HG02970 (cell line): ENCODE data around the gene LPGAT1.
"Not testable (repeated sequence)": the region's sequence is repeated elsewhere in the genome, so short reads cannot be mapped to it uniquely, and the experiment has no call there.

Experiments used
- ATAC-seq: cut with Tn5 transposase; IDR thresholded peaks from one replicate; pipeline ENCODE4 v1.9.1; 2021; ENCODE audit warnings: mild to moderate bottlenecking, moderate library complexity, moderate number of reproducible peaks; ENCODE audit not compliant: unreplicated experiment, low FRiP score

Gene LPGAT1

DNA sequence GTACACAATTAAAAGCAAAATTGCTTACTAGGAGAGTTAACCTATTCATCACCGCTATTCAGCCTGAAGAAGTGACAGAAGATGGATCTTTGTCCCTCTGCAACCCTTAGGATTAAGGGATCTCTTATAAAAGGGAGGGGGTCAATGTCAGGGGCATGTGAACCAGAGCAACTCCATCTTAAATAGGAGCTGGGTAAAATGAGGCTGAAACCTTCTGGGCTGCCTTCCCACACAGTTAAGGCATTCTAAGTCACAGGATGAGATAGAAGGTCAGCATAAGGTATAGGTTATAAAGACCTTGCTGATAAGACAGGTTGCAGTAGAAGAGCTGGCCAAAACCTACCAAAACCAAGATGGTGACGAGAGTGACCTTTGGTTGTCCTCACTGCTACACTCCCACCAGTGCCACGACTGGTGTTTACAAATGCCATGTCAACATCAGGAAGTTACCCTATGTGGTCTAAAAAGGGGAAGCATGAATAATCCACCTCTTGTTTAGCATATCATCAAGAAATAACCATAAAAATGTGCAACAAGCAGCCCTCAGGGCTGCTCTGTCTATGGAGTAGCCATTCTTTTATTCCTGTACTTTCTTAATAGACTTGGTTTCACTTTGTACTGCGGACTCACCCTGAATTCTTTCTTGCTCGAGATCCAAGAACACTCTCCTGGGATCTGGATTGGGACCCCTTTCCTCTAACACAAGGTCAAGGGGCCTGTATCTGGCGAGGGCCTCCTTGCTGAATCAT, 119.8 kb downstream of the LPGAT1 start:
- no peak for ATAC-seq

DNA sequence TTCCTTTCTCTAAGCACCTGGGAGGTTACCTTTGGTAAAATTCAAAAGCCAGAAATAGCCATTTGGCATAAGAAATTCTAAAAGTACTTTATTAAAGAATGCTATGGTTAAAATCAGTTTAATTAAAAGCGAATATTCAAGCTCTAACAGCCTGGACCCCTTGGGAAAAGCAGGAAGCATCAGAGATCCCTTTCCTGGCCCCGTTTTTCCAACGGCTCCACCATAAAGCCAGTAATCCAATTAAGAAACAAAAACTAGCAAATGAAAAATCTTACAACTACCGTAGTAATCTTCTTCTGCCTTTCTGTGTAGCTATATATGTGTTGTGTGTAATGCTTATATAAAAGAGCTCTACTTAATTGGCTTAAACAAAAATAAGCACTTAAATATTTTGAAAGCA, 121.6 kb downstream of the LPGAT1 start:
- no peak for ATAC-seq

DNA sequence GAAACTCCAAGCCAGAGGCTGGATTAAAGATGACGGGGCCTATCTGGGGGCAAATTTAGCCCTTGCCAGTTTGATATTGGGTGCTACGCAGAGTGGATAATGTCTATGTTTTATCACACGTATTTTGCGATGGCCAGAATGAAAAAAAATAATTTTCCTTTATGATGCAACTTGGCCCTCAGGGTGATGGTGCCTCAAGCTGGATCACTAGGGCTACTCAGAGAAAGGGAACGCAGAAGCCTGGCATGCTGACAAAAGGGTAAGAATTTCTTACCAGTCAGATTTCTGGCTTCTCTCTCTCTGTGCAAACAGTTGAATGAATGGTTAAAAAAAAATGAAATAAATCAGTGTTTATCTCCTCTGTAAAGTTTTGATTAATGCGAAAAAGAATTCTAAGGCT, 122.6 kb downstream of the LPGAT1 start:
- no peak for ATAC-seq

DNA sequence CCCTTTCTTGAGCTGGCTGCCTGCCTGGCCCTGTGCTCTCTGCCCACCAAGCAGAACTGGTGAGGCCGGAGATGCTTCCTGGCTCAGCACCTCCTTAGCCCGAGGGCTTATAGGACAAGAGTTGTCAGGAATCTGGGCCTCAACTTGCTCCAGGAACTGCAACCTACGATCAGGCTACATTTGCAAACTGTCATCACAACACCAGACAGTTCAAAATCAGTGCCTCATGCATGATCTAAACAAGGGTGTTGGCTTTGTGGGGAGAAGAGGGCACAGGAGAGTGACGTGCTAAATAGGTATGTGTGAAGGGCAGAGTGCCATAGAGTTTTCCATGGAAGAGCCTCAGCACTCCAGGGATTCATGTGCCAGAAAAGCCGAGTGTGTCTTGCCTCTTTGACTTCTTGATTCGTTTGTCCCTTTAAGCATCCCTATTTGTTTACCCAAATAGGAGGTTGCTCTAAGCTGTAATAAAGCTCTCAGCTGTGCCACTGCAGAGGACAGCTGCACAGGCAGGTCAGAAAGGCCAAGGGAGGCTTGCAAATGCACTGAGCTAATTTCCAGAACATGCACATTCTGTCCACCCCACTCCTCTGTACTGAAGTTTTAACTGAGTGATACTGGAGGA, 125.0 kb downstream of the LPGAT1 start:
- ATAC-seq, result no peak

DNA sequence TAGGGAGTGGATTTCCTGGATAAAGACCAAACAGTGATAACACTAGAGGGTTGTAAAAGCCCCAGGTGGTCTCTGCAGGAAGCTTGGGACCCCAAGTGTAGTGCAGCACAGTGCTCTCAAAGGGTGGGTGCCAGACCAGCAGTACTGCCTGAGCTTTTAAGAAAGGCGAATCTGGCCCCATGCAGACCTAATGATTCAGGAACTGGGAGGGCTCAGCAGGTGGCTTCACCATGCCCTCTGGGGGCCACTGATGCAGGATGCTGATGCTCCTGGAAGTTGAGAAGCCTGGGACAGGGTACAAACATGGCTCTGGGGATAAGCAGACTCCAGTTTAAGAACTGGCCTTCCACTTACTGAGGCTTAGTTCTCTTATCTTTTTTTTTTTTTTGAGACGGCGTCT, 126.0 kb downstream of the LPGAT1 start:
- no peak for ATAC-seq

DNA sequence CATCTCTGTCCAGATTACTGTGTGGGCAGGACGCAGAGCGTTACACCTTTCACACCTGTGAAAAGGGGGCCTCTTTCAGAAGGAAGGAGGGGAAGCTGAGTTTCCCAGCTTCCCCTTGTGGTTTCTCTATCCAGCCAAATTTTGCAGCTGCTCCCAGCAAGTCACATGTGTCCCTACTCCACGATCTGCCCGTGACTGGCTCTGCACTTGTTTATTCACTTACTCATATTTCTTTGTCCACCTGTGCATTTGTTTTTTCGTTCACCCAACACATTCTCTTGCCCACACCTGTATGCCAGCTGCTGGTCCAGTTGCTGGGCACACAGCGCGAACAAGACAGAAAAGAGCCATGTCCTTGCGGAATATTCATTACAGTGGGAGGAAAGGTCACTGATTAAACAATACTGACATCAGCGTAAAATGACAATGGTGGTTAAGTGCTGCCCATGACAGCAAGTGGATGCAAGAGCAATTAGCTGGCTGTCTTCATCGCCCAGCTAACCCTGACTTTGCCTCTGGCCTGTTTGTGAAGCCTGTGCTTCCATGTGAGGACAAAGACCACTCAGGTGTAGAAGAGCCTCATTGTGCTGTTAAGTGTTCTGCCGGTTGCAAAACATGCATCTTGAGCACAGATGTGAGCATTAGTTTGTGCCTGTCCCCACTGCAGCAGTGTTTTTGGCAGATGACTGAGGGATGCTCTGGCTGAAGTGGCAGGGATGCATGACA, 126.6 kb downstream of the LPGAT1 start:
- no peak for ATAC-seq

DNA sequence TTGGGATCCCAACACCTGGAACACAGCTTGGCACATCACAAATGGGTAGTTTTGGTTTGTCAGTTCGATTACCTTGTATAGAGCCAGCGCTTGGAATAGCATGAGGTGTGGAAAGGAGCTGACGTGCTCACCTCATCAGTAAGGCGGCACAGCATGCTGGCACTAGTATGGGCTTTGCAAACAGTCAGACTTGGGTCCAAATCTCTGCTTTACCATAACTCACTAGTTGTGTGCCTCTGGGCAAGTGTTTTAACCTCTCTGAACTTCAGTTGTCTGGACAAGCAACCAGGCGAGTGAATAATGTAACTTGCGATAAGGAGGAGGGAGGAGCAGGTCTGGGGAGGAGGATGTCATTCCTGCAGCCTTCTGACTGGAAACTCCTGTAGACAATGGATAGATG, 128.8 kb downstream of the LPGAT1 start:
- ATAC-seq, result no peak

DNA sequence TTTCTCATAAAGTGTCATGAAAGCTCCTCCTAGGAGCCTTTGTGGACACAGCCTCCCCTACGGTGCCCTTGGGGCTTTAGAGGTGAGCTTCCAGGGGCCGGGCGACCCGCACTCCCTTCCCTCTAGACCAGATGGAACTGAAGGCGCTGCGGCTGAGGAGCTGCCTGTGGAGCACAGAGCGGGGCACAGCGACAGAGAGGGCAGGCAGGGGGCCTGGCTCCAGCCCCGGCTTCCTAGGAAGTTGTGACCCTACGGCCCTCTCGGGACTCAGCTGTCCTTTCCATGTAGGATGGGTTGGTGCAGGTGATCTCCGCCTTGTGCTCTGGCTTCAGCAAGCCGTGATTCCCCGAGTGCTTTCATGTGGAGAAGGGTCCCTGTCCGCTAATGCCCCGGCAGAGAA, 131.5 kb downstream of the LPGAT1 start:
- no peak for ATAC-seq

DNA sequence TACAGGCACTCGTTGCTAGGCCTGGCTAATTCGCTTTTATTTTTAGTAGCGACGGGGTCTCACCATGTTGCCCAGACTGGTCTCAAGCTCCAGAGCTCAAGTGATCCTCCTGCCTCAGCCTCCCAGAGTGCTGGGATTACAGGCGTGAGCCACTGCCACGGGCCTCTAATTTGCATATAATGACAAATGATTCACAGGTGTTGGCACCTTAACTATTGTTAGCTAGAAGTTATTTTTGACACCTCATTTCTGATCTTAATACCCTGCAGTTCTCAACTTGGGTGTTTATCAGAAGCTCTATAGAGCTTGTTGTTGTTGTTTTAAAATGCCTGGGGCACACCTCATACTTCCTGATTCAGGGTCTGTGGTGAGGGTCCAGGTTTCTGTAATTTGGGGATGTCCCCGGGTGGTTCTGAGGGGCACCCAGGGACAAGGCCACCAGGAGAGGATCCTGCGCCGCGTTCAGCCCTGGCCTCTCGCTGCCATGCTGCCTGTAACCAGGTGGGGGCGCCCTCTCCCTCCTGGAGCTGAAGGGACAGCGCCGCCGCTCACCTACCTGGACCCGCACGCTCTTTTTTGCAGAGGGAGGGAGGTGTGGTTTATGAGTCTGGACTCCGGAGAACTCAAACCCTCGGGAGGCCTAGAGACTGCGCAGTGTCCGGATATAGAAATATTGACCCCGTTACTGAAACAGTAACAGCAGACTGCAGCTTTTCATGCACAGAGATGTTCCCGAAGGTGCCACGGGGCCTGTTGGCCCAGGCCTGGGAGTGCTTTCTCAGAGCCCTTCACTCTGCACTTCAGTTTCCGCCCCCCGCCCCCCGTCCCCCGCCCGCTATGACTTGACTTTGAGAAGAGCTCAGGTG, 132.2 kb downstream of the LPGAT1 start:
- ATAC-seq, result peak; percentile 52

DNA sequence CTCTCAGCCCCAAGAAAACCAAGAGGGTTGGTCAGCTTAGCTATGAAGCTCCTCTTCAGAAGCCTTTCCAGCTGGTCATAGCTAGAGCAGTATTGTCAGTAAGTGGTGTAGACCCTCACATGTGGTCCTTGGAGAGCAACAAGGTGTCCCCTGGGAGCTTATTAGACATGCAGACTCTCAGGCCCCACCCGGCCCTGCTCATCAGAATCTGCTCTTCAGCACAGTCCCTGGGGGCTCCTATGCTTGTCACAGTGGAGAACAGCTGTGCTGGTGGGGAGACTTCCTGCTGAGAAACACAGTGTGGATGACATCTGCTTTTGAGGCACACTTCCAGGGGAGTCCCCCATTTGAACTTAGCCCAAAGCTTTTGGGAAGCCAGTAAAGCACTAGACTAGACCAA, 133.2 kb downstream of the LPGAT1 start:
- ATAC-seq, result peak; percentile 78

DNA sequence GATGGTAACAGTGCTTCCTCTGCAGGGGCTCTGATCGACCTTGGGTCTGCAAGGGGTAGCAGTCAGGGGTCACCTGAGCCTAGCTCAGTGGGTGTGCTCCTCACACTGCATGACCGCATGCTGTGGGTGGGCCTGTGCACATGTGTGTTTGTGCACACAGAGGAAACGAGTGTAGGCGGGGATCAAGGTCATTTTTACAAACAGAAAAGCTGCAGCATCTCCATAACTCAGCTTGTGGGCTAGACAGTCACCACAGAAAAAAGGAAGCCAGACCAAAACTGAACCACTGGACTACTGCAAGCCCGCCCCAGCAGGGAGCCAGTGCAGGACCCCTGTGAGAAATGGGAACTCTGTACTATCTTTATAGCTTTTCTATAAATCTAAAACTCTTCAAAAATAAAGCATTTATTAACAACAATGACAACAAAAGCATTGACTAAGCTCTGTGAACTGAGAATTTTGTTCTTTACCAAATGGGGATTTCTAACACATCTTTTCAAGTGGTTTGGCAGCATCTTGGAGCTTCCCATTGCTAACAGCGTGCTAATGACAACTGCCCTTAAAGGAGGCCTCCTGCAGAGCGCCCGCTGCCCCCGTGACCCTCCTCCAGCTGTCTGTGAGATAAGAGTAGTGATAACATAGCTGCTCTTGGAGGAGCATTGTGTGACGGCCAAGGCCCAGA, 135.3 kb downstream of the LPGAT1 start:
- no peak for ATAC-seq

DNA sequence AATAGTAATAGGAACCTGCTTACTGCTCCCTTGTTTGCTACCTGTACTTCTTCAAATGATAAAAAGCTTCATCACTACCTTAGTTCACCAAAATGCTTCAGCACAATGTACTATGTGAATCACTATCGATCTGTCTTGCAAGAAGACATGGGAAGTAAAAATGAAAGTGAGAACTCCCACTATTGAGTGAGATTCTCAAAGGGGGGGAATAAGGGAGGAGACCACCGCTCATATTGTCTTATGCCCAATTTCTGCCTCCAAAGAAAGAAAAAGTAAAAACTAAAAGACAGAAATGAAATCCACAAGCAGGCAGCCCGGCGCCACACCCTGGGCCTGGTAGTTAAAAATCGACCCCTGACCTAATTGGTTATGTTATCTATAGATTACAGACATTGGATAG, 136.7 kb downstream of the LPGAT1 start:
- not testable (repeated sequence) for ATAC-seq
